Stomach (tissue), 4 donors: ENCODE measurements around the gene FICD.

Experiments used
- CTCF ChIP-seq, 7 experiments: fragments of 450-650 bp in 4 of 7; fragments of 200-600 bp in 3 of 7; sonication (generic) in 3 of 7; IDR thresholded peaks; one replicate each; pipeline ENCODE4 v1.5.1; 2016 to 2019; ENCODE audit warnings: antibody characterized with exemption in 7 of 7, control low read depth in 2 of 7, mild to moderate bottlenecking in 1 of 7
- POLR2A ChIP-seq, 4 donors: fragments of 450-650 bp; IDR thresholded peaks; one replicate each; pipeline ENCODE4 v1.6.1; 2016; ENCODE audit warnings: antibody characterized with exemption in 4 of 4, control low read depth in 2 of 4, mild to moderate bottlenecking in 1 of 4, moderate library complexity in 1 of 4

GRCh38 chr12:108495823-108496579 is 19.1 kb upstream of the FICD start:
- TF ChIP-seq CTCF (IDR thresholded peaks at IDR 0.05) (no peak), POLR2A (IDR thresholded peaks at IDR 0.05) (no peak)
